Keratinocyte (primary cell): ENCODE data around the gene C1orf232. TPM values are rescaled to one million over a fixed set of nuclear protein-coding genes. Genes with fewer than 3 reads are reported as not detected.

Experiments used
- DNase-seq: peaks from one replicate; pipeline ENCODE4 v3.0.0-alpha.2; 2011; ENCODE audit warnings: low read depth, missing footprints, low spot score
- FAIRE-seq: peaks from 2 replicates; lab custom pipeline; 2011; peaks lifted over from hg19 to GRCh38; lab: Jason Lieb, UNC
- H2AFZ ChIP-seq: 2 replicates; pipeline ENCODE4 v1.6.0; 2012; ENCODE audit warnings: low read length, control low read depth, inconsistent platforms; ENCODE audit not compliant: control insufficient read depth
- H3K27ac ChIP-seq: 2 replicates; pipeline ENCODE4 v1.5.1; 2011; ENCODE audit warnings: low read length; ENCODE audit not compliant: control insufficient read depth, insufficient read depth
- H3K27me3 ChIP-seq: 3 replicates; pipeline ENCODE4 v1.6.0; 2011; ENCODE audit warnings: low read length; ENCODE audit not compliant: control insufficient read depth, insufficient read depth; ENCODE audit errors: extremely low read depth
- H3K36me3 ChIP-seq, 2 experiments: 2 replicates in 1 of 2; 3 replicates in 1 of 2; pipeline ENCODE4 v1.5.1; 2011; ENCODE audit warnings: low read length in 2 of 2, mild to moderate bottlenecking in 1 of 2; ENCODE audit not compliant: control insufficient read depth in 2 of 2, insufficient read depth in 2 of 2; ENCODE audit errors: extremely low read depth in 1 of 2
- H3K4me1 ChIP-seq: 3 replicates; pipeline ENCODE4 v1.5.1; 2011; ENCODE audit warnings: low read length; ENCODE audit not compliant: control insufficient read depth, insufficient read depth; ENCODE audit errors: extremely low read depth
- H3K4me2 ChIP-seq: 3 replicates; pipeline ENCODE4 v1.6.0; 2011; ENCODE audit warnings: low read depth, low read length; ENCODE audit not compliant: control insufficient read depth, insufficient read depth; ENCODE audit errors: extremely low read depth
- H3K4me3 ChIP-seq, 3 experiments: fragments of 200-600 bp in 1 of 3; sonication (generic) in 1 of 3; 2 replicates in 2 of 3; 3 replicates in 1 of 3; pipeline ENCODE4 v1.5.1; 2011 to 2016; ENCODE audit warnings: low read length in 3 of 3, mild to moderate bottlenecking in 3 of 3, control low read depth in 2 of 3, inconsistent platforms in 1 of 3, low read depth in 1 of 3, mixed read lengths in 1 of 3, mixed run types in 1 of 3, moderate library complexity in 1 of 3; ENCODE audit not compliant: control insufficient read depth in 2 of 3, insufficient read depth in 2 of 3; ENCODE audit errors: extremely low read depth in 1 of 3
- H3K79me2 ChIP-seq: 2 replicates; pipeline ENCODE4 v1.6.0; 2012; ENCODE audit warnings: low read length; ENCODE audit not compliant: control insufficient read depth, insufficient read depth
- H3K9ac ChIP-seq: 3 replicates; pipeline ENCODE4 v1.6.0; 2011; ENCODE audit warnings: low read length; ENCODE audit not compliant: control insufficient read depth, insufficient read depth; ENCODE audit errors: extremely low read depth
- H3K9me1 ChIP-seq: 3 replicates; pipeline ENCODE4 v1.6.0; 2011; ENCODE audit warnings: low read length; ENCODE audit not compliant: control insufficient read depth, insufficient read depth; ENCODE audit errors: extremely low read depth
- H3K9me3 ChIP-seq: 2 replicates; pipeline ENCODE4 v1.5.1; 2012; ENCODE audit warnings: low read depth, low read length; ENCODE audit not compliant: control insufficient read depth
- H4K20me1 ChIP-seq: 3 replicates; pipeline ENCODE4 v1.6.0; 2011; ENCODE audit warnings: low read length; ENCODE audit not compliant: control insufficient read depth, insufficient read depth; ENCODE audit errors: extremely low read depth
- CTCF ChIP-seq, 3 experiments: IDR thresholded peaks in 1 of 3; conservative IDR thresholded peaks in 1 of 3; optimal IDR thresholded peaks in 1 of 3; 2 replicates in 2 of 3; 3 replicates in 1 of 3; pipeline versions ENCODE3 to v1.5.1; 2011; ENCODE audit warnings: low read length in 3 of 3, mild to moderate bottlenecking in 3 of 3, moderate library complexity in 2 of 3, control low read depth in 1 of 3, inconsistent platforms in 1 of 3; ENCODE audit not compliant: insufficient read depth in 2 of 3; ENCODE audit errors: extremely low read depth in 1 of 3
- EZH2 ChIP-seq: IDR thresholded peaks from one replicate; pipeline ENCODE4 v1.6.1; 2012; ENCODE audit warnings: inconsistent platforms, mild to moderate bottlenecking, low read length, moderate library complexity
- dilution Hi-C: fragments of 300-500 bp; cut with MboI; formaldehyde crosslinking; loops from one replicate; pipeline ENCODE4 v1.7.0; 2020; ENCODE audit warnings: low sequenced_read_pairs; ENCODE audit not compliant: extremely low pct_ligation_motif_present
- polyA plus RNA-seq, 5 experiments: library from polyadenylated mRNA; depleted of rRNA in 3 of 5; stranded (reverse) in 3 of 5; stranded (forward) in 1 of 5; unstranded in 1 of 5; fragments of >200 nt; gene quantifications; 1 replicate in 1 of 5; 2 replicates in 3 of 5; 3 replicates in 1 of 5; pipeline versions ENCODE4 v1.2.1 to v1.2.3, GENCODE V29; 2011 to 2012; ENCODE audit warnings: missing spikeins in 2 of 5, low read depth in 1 of 5, low replicate concordance in 1 of 5

The C1orf232 gene
- polyA plus RNA-seq, 1 donor (not counting 4 experiments of a cell fraction or from before 2014, with no cell fraction given): not detected

GRCh38 chr1:26169198-26169554 is 413 bp upstream of the C1orf232 start:
- dilution Hi-C loops: no loop called here
- Histone ChIP-seq H3K27ac (no peak overlapping the region), H2AFZ (peak overlapping the region; percentile 71), H3K36me3 (peaks cover 0 to 10% of the 10 kb centered on the region in 2 experiments), H3K27me3 (no peaks in the 10 kb centered on the region), H3K9me1 (no peaks in the 10 kb centered on the region), H3K4me2 (peak overlapping the region; percentile 78), H3K4me1 (peaks cover 11% of the 10 kb centered on the region), H3K4me3 (peak overlapping the region in 1 of 3 experiments; percentile 80), H3K9me3 (no peaks in the 10 kb centered on the region), H3K9ac (peak overlapping the region; percentile 89), H3K79me2 (peaks cover 17% of the 10 kb centered on the region), H4K20me1 (no peaks in the 10 kb centered on the region)
- TF ChIP-seq EZH2 (no peak), CTCF (optimal IDR thresholded peaks at IDR 0.05 in 1 of 3, IDR thresholded peaks at IDR 0.05 in 1 of 3, conservative IDR thresholded peaks at IDR 0.05 in 1 of 3; ENCODE audit: extremely low read depth in 1 of 3, insufficient read depth in 2 of 3, low read length in 3 of 3) (no peak)
- no peak for DNase-seq
- no peak for FAIRE-seq

DNA sequence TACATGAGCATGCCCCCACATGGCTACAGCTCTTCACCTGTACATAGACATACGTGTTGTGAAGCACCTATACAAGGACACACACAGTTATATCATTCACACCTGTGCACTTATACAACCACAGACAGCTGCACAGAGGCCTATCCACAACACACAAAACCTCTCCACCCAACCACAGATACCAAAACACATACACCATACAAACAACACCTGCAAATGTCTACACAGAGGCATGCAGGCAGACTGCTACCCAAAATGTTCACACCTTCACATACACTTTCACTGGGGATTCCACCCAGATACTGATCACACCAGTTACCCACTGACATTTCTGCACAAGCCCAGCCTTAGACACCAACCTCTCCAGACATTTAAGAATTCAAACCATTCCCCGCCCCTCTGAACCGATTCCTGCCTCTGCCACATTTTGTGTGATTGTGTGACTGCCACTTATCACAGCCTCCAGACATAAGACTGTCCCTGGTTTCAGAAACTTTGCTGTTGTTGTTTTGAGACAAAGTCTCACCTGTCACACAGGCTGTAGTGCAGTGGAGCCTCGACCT is 2.0 kb downstream of the C1orf232 start:
- Histone ChIP-seq H3K9me3 (no peaks in the 10 kb centered on the region), H3K27ac (no peak overlapping the region), H4K20me1 (no peaks in the 10 kb centered on the region), H3K4me1 (peaks cover 13% of the 10 kb centered on the region), H3K27me3 (peaks cover 8% of the 10 kb centered on the region), H3K9ac (no peak overlapping the region), H2AFZ (no peak overlapping the region), H3K36me3 (peaks cover 0 to 8% of the 10 kb centered on the region in 2 experiments), H3K4me3 (no peak overlapping the region), H3K9me1 (no peaks in the 10 kb centered on the region), H3K79me2 (peaks cover 17% of the 10 kb centered on the region), H3K4me2 (no peak overlapping the region)
- no peak for FAIRE-seq
- TF ChIP-seq CTCF (optimal IDR thresholded peaks at IDR 0.05 in 1 of 3, IDR thresholded peaks at IDR 0.05 in 1 of 3, conservative IDR thresholded peaks at IDR 0.05 in 1 of 3; ENCODE audit: extremely low read depth in 1 of 3, insufficient read depth in 2 of 3, low read length in 3 of 3) (no peak), EZH2 (no peak)
- DNase-seq: no peak
- dilution Hi-C loops: no loop called here
